Transverse colon (tissue), 3 donors: Measurements from ENCODE around the gene SLC37A1.

Experiments
- CTCF ChIP-seq, 5 experiments: fragments of 200-600 bp in 3 of 5; fragments of 450-650 bp in 2 of 5; sonication (generic) in 3 of 5; IDR thresholded peaks; 1 replicate in 2 of 5; 2 replicates in 3 of 5; pipeline ENCODE4 v1.5.1; 2016 to 2017; ENCODE audit warnings: antibody characterized with exemption in 5 of 5, inconsistent platforms in 3 of 5, mild to moderate bottlenecking in 2 of 5, moderate library complexity in 1 of 5
- POLR2A ChIP-seq: fragments of 450-650 bp; IDR thresholded peaks from one replicate; pipeline ENCODE4 v1.6.1; 2016; ENCODE audit warnings: antibody characterized with exemption, mild to moderate bottlenecking, moderate library complexity

- TF ChIP-seq POLR2A: no peak
- TF ChIP-seq CTCF (IDR thresholded peaks at IDR 0.05): no peak
Observed at GRCh38 chr21:42521384-42521783, 7.7 kb downstream of the SLC37A1 start.
